H7 (cell line): ENCODE data around the gene HARBI1. TPM values are rescaled to one million over a fixed set of nuclear protein-coding genes. Genes with fewer than 3 reads are reported as not detected.
A peak's percentile ranks its signal among the peaks of the same experiment; 100 is the strongest.

Experiments used
- DNase-seq: peaks from one replicate; pipeline ENCODE4 v3.0.0; 2012
- H3K27me3 ChIP-seq: 2 replicates; pipeline ENCODE4 v1.6.0; 2011; ENCODE audit warnings: mild to moderate bottlenecking, low read length; ENCODE audit not compliant: control insufficient read depth, insufficient read depth
- H3K36me3 ChIP-seq: replicated peaks from 2 replicates; pipeline ENCODE4 v1.5.1; 2011; ENCODE audit warnings: low read length; ENCODE audit not compliant: control insufficient read depth, insufficient read depth
- H3K4me3 ChIP-seq: 2 replicates; pipeline ENCODE4 v1.5.1; 2011; ENCODE audit warnings: low read depth, mild to moderate bottlenecking, control low read depth, low read length, moderate library complexity; ENCODE audit not compliant: insufficient read depth
- total RNA-seq: library from RNA; depleted of rRNA; stranded (reverse); fragments of >200 nt; shearing (Covaris generic); gene quantifications from 2 replicates; pipeline ENCODE4 v1.2.3, GENCODE V29; 2014; rRNA removed

HARBI1 gene, protein sequence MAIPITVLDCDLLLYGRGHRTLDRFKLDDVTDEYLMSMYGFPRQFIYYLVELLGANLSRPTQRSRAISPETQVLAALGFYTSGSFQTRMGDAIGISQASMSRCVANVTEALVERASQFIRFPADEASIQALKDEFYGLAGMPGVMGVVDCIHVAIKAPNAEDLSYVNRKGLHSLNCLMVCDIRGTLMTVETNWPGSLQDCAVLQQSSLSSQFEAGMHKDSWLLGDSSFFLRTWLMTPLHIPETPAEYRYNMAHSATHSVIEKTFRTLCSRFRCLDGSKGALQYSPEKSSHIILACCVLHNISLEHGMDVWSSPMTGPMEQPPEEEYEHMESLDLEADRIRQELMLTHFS
- total RNA-seq = 3.9 TPM in 2 replicates

DNA sequence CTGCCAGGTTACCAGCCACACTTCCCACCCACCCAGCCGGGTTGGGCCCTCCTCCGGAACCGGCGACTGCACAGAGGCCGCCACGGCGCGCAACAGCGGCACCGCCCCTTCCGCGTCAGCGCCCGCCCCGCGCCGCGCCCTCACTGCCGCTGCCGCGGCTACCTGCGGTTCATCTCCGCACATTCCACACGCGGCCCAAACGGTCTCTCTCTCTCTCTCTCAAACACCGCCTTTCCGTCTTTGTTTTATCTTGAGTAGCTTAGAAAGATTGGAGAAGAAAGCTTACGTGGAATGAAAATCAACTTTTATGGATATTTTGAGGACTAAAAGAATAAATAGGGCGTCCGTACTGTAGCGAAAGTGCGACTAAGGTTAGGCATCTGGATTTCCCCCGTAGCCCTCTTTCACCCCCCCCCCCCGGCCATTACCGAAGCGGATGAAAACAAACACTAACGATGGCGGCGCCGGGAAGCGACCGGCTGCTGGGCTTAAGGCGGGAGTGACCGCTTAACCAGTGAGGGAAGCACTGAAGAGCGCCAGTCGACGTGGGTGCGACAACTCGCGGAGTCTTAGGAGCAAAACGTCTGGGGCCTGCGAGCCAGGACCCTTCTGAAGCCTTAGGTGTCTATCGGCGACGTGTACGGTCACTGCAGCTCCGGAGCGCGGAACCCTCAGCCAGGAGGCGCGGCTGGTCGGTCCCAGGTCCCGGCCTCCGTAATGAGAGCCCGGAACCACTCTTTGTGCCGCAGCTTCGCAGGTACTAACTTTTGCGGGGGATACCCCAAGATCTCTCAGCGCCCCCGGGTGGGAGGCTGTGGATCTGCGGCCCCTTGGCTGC lies at the start of gene HARBI1, which contains the start of gene ATG13:
Gene HARBI1, minus strand, starts transcription at position 94 of the 838 bp plus-strand sequence. CDS start 990 bp downstream, outside the sequence.
Gene ATG13, plus strand, starts transcription at position 420 of the 838 bp plus-strand sequence. CDS start 26,739 bp downstream, outside the sequence.
- Histone ChIP-seq H3K4me3 (peak within 1 kb of the TSS; percentile 100), H3K27me3 (no peaks in the 10 kb centered on the region), H3K36me3 (no peaks in the 10 kb centered on the region)
- peak; percentile 95 for DNase-seq

DNA sequence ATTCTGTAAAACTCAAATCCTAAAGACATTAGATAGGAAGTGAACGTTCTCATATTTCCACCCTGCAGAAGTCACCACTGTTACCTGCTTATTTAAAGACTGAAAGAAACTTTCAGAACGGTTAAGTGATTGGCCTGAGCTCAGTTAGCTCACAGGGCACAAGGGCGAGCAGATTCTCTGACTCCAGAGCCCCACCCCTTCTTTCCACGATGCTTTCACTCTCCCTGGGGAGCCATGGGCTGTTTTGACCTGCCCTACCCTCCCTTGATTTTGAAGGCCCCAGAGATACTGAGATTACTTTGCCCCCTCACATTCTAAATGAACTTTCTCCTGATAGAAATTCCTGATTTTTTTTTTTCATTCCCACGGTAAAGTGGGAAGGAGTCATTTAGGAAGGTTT lies 49.5 kb upstream of the HARBI1 start:
- Histone ChIP-seq H3K4me3 (no peak overlapping the region), H3K36me3 (peaks cover 23% of the 10 kb centered on the region), H3K27me3 (no peaks in the 10 kb centered on the region)
- DNase-seq = no peak

DNA sequence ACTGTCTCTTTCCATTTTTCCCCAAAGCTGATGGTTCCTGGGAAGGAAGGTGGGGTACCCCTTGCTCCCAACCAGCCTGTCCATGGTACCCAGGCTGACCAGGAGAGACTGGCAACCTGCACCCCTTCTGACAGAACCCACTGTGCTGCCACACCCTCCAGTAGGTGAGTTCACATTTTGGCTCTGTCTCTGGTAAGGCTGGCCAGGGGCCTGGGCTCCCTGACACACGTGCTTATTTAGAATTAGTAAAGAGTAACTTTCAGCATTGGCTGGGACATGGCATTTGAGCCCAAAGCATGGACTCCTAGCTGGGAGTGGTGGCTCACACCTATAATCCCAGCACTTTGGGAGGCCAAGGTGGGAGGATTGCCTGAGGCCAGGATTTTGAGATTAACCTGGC lies 48.3 kb upstream of the HARBI1 start:
- no peak overlapping the region for H3K4me3 ChIP-seq
- no peaks in the 10 kb centered on the region for H3K27me3 ChIP-seq
- H3K36me3 ChIP-seq = peaks cover 18% of the 10 kb centered on the region
- no peak for DNase-seq

DNA sequence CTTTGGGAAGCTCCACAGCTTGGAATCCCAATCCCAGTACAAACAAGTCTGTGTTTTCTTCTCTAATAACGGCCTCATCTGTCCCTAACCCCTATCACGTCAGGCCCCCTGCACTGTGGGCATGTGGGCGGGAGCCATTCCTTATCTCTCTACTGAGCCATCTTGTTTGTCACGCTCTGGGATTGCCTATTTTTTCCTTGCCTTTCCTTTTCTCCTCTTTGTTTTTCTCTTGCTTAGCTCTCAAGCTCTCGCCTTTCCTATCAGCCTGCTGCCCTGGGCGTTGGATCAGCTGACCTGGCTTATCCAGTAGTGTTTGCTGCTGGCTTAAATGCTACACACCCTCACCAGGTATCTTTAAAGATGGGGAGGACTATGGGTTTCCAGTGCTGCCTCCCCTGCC lies 47.6 kb upstream of the HARBI1 start:
- H3K4me3 ChIP-seq = no peak overlapping the region
- no peaks in the 10 kb centered on the region for H3K27me3 ChIP-seq
- peaks cover 19% of the 10 kb centered on the region for H3K36me3 ChIP-seq
- no peak for DNase-seq

DNA sequence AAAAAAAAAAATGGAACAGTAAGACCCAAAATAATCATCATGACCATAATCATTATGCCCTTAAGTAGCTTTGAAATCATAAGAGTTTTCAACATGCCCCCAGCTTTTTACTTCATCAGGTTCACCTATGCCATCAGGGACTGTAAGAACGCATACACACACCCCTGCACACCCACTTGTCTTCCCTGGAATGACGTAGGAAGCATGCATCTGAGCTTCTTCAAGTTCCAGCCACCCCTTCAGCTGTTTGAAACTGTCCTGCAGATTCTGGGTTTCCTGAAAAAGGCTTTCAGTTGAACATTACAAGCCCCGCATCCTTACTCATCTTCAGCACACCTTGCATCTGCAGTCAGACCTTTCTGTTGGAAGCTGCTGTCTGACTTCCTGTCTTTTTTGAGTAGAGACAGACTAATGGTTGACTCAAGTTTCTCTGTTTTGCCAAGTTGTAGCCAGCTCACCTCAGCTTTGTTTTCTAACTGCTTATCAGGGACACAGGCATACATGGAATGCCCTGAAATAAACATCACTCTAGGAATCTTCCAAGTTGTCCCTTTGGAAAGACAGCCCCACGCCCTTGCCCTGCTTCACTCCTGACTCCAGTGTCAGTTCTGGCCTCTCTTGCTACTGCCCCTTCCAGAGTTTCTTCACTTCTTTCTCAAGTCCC lies 46.4 kb upstream of the HARBI1 start:
- no peak overlapping the region for H3K4me3 ChIP-seq
- no peak for DNase-seq
- peaks cover 19% of the 10 kb centered on the region for H3K36me3 ChIP-seq
- no peaks in the 10 kb centered on the region for H3K27me3 ChIP-seq

DNA sequence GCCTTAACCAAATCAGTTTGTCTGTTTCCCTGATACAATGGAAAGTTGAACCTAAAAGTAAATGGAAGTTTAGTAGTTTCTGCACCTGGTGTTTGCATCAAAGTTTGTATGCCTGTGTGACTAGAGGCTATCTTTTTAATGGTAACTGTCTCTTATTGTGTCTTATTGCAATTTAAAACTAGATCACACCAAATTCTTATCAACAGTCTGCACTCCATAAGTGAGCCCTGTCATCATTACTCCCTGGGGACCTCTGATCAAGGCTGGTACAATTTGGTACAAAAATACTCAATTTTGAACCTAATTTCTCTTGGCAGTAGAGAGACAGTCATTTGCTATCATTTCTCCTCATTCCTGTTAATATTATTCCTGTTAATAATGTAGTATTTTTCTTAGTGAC lies 45.3 kb upstream of the HARBI1 start:
- peaks cover 17% of the 10 kb centered on the region for H3K36me3 ChIP-seq

DNA sequence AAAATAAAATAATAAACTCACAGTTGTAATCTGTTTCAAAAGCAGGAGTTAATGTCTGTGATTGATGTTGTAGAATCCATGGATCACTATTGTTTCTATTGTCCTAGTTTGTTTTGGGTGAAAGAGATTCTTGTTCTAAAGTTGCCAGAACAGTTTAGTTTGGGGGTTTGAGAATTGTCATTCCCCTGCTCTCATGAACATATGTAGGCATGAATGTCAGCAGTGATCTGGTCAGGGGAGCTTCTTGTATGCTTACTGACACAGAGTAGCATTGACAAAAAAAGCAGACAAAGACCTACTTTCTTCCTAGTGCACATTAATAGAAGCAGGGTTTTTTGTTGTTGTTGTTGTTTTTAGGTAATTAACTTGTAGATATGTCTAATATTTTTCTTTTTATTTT lies 44.8 kb upstream of the HARBI1 start:
- peaks cover 20% of the 10 kb centered on the region for H3K36me3 ChIP-seq

More for the DNA sequence above, 45.3 kb upstream of the HARBI1 start:
- H3K4me3 ChIP-seq = no peak overlapping the region
- DNase-seq = no peak
- no peaks in the 10 kb centered on the region for H3K27me3 ChIP-seq

DNA sequence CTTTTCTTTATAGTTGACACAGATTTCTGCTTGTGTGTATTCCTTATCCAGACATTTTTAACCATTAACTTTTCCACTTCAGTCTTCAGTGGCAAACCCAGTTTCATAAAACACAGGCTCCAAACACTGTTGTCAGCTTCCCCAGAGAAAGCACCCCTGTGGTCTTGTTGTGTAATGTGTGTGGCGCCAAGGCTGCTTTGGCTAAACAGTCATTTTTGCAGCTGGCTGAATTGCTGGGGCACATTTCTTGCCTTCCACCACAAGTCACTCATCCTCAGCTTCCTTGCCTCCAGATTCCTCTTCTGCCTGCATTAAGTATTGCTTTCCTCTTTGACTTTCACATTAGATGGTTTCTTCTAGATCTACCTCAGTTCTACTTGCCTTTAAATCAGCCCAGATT lies 42.9 kb upstream of the HARBI1 start:
- H3K4me3 ChIP-seq = no peak overlapping the region
- no peak for DNase-seq
- peaks cover 24% of the 10 kb centered on the region for H3K36me3 ChIP-seq
- H3K27me3 ChIP-seq = no peaks in the 10 kb centered on the region

More for the DNA sequence above, 44.8 kb upstream of the HARBI1 start:
- no peak overlapping the region for H3K4me3 ChIP-seq
- no peak for DNase-seq
- no peaks in the 10 kb centered on the region for H3K27me3 ChIP-seq

DNA sequence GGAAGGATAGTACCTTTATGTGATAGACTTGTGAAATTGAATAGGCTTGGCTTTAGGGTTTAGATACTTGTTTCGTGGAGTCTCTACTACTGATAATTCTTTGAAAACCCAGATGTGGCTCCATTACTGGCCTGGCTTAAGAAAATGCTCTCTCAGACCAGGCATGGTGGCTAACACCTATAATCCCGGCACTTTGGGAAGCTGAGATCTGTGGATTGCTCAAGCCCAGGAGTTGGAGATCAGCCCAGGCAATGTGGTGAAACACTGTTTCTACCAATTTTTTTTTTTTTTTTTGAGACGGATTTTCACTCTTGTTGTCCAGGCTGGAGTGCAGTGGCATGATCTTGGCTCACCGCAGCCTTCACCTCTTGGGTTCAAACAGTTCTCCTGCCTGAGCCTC lies 41.2 kb upstream of the HARBI1 start:
- Histone ChIP-seq H3K36me3 (peaks cover 22% of the 10 kb centered on the region), H3K27me3 (no peaks in the 10 kb centered on the region), H3K4me3 (no peak overlapping the region)
- DNase-seq = no peak

DNA sequence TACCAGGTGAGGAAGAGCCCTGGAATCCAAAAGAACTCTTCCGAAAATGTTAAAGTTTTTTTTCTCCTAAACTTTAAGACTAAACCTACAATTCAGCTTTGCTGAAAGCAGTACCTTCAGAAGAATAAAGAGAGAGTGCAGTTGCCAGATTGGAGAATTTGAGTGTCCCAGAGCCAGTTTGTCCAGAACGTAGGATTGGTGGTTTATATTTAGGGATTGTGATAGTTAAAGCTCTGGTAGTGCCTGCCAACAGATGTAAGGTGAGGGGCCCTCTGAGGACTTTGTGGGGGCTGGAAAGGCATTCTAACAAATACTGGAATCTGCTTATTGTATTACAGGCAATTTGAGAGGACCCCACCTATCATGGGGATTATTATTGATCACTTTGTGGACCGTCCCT lies 40.2 kb upstream of the HARBI1 start:
- Histone ChIP-seq H3K4me3 (no peak overlapping the region), H3K27me3 (no peaks in the 10 kb centered on the region), H3K36me3 (peaks cover 22% of the 10 kb centered on the region)
- no peak for DNase-seq

DNA sequence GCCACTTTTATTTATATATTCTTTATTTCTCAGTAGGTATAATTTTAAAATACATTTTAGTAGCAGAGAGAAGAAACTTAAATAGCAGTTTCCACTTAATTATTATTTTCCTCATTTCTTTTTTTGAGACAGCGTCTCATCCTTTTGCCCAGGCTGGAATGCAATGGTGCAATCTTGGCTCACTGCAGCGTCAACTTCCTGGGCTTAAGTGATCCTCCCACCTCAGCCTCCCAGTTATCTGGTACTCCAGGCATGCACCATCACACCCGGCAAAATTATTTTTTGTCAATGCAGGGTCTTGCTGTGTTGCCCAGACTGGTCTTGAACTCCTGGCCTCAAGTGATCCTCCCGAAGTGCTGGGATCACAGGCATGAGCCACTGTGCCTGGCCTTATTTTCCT lies 38.6 kb upstream of the HARBI1 start:
- no peaks in the 10 kb centered on the region for H3K27me3 ChIP-seq
- H3K4me3 ChIP-seq = no peak overlapping the region
- peaks cover 23% of the 10 kb centered on the region for H3K36me3 ChIP-seq
- no peak for DNase-seq

DNA sequence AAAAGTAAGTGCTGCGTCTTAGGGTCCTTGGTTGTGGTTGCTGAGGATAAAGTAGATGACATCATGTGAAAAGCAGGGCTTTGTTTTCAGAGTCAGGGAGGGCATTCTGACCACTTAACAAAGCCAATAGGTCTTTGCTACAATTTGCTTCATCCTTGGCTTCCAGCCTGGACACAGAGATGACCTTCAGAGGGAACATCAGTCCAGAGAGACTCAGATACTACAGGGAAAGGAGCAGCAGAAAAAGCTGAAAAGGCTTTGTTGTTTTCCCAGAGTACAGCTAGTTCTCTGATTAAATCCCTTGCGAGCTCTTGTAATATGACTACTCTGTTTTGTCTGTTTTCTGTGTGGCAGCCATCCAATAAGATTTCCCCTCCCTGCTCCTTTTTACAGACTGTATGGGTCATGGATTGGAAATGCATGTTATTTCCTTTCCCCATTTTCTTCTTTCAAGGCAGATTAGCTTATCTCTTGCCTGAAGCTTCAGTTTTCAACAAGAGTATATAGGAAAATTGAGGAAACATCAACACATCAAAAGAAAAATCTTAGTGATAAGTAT lies 32.2 kb upstream of the HARBI1 start:
- no peak for DNase-seq
- peaks cover 14% of the 10 kb centered on the region for H3K36me3 ChIP-seq

DNA sequence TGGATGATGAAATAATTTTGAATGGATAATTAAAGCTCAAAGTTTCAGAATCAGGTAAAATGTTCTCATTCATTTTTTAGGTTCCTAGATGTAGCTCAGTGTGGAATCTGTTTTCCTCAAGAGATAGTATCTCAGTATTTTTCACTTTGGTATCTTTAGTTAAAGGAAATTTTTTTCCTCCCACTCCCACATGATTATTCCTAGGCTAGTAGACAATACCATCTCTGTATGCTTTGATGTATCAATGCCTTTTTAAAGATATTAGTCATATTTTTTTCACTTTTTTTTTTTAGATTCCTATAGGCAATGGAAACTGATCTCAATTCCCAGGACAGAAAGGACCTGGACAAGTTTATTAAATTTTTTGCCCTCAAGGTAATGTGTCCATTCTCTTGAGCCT lies 27.0 kb upstream of the HARBI1 start:
- peaks cover 5% of the 10 kb centered on the region for H3K36me3 ChIP-seq
- DNase-seq = no peak
- H3K27me3 ChIP-seq = no peaks in the 10 kb centered on the region

More for the DNA sequence above, 32.2 kb upstream of the HARBI1 start:
- H3K4me3 ChIP-seq = no peak overlapping the region
- no peaks in the 10 kb centered on the region for H3K27me3 ChIP-seq

DNA sequence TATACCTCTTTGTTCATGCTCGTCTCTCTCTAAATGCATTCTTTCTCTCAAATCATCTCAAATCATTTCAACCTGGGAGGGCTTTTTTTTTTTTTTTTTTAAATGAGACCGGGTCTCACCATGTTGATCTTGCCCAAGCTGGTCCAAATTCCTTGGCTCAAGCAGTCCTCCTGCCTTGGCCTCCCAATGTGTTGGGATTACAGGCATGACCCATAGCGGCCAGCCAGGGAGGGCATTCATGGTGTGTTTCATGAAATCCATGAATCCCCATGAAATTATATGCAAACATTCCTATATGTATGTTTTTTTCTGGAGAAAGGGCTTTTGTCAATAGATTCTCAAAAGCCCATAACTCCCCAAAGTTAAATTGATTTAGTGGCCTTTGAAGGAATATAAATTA lies 26.5 kb upstream of the HARBI1 start:
- peaks cover 5% of the 10 kb centered on the region for H3K36me3 ChIP-seq
- no peak overlapping the region for H3K4me3 ChIP-seq
- no peaks in the 10 kb centered on the region for H3K27me3 ChIP-seq

More for the DNA sequence above, 27.0 kb upstream of the HARBI1 start:
- H3K4me3 ChIP-seq = no peak overlapping the region

More for the DNA sequence above, 26.5 kb upstream of the HARBI1 start:
- DNase-seq = no peak
